ENCODE data around the gene POU6F2.

Gene POU6F2

GRCh38 chr7:39130274-39130673, 152.6 kb downstream of the POU6F2 start:
- no peak for TF ChIP-seq JUND (IDR thresholded peaks at IDR 0.05; ENCODE audit: low read depth)
- no peak for DNase-seq (ENCODE audit: low read depth in 1 of 2, low spot score in 1 of 2)
- in situ Hi-C loops (cut with HindIII; ENCODE audit: low pct_unique_long_range_greater_than_20kb, low sequenced_read_pairs): no loop called here

DNA sequence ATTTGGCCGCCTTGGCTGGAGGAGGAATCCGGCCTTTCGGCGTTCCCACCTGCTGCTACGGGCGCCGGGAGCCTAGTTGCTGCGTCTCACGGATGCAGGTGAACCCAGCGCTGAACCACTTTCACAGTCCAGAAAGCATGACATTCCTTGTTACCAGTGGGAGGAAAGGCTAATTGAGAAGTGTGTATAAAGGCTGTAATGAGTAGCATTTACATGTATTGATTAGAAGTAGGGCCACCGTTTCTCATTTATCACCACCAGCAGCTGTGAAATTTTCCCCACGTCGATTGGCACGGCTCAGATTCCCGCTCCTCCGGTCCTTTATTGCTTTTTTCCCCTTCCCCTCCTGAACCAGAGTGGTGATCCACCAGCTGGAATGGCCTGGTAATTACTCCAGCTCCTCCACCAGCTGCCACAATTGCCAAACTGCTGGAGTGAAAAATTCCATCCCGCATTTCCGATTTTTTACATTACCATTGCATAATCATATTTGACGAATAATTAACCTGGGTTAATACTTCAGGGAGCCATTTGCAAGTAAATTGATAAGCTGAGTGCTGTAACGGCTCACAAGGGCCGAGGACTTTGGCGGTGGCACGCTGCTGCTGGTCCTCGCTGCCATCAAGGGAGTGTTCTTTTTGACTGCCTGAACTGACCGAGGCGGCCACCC, 153.3 kb downstream of the POU6F2 start:
- peak in 1 of 2 experiments; percentile 16 for DNase-seq (ENCODE audit: low read depth in 1 of 2, low spot score in 1 of 2)
- TF ChIP-seq JUND (IDR thresholded peaks at IDR 0.05; ENCODE audit: low read depth): no peak

DNA sequence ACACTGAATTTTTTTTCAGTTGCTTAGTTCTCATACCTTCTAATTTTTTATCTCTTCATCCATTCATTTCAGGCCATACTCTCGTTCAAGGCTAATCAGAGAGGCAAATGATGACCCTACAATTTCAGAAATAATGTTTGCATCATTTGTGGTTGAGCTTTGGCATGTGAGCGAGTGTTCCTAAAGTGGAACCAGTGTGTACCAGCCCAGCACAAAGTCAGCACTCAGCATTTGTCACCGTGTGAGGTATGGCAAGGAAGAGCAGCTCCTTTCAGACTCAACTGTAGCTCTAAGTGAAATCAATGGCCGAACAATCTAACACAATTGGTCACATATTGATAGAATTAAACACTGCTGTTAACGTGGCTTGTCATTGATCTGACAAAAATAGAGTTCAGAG, 154.6 kb downstream of the POU6F2 start:
- no peak for TF ChIP-seq JUND (IDR thresholded peaks at IDR 0.05; ENCODE audit: low read depth)
- DNase-seq (ENCODE audit: low read depth in 1 of 2, low spot score in 1 of 2): no peak
- in situ Hi-C loops (cut with HindIII; ENCODE audit: low pct_unique_long_range_greater_than_20kb, low sequenced_read_pairs): no loop called here

More for the DNA sequence above, 153.3 kb downstream of the POU6F2 start:
- in situ Hi-C loops (cut with HindIII; ENCODE audit: low pct_unique_long_range_greater_than_20kb, low sequenced_read_pairs): no loop called here

- TF ChIP-seq JUND (IDR thresholded peaks at IDR 0.05; ENCODE audit: low read depth): no peak
- in situ Hi-C loops (cut with HindIII; ENCODE audit: low pct_unique_long_range_greater_than_20kb, low sequenced_read_pairs): no loop called here
- no peak for DNase-seq (ENCODE audit: low read depth in 1 of 2, low spot score in 1 of 2)
Observed at GRCh38 chr7:39133088-39133487, 155.4 kb downstream of the POU6F2 start.

DNA sequence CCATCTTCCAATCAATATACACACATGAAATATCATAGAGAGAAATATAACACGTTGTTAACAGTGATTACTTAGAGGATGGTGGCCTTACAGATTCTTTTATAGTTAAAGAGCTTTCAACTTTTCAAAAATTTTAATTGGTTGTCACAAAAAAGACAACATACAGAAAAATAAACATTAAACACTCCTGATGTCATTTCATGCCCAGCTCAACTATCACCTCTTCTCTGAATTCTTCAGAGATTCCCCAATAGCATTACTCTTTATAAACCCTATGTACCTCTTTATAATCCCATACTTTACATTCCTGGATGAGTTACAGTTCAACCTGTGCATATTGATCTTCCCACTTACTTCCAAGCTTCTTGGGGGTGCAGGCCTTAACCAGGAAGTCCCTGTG, 159.8 kb downstream of the POU6F2 start:
- TF ChIP-seq JUND (IDR thresholded peaks at IDR 0.05; ENCODE audit: low read depth): no peak
- in situ Hi-C loops (cut with HindIII; ENCODE audit: low pct_unique_long_range_greater_than_20kb, low sequenced_read_pairs): no loop called here

DNA sequence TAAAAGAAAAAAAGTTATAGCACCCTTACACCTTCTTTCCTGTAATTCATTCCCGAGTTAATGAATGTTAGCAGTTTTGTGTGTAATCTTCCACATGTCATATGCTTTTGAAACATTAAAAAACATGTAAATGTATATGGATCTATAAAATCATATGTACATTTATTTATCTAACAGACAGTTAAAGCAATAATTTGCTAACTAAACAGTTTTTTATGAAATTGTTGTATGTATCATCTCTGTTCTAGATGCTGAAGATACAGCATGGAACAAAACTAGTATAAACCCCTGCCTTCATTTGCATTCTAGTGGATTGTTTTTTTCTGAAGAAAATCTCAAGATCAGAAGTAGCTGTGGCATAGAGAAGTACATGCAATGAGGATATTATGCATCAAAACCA, 165.0 kb downstream of the POU6F2 start:
- TF ChIP-seq JUND (IDR thresholded peaks at IDR 0.05; ENCODE audit: low read depth): no peak
- DNase-seq (ENCODE audit: low read depth in 1 of 2, low spot score in 1 of 2): no peak
- in situ Hi-C loops (cut with HindIII; ENCODE audit: low pct_unique_long_range_greater_than_20kb, low sequenced_read_pairs): no loop called here

More for the DNA sequence above, 159.8 kb downstream of the POU6F2 start:
- no peak for DNase-seq (ENCODE audit: low read depth in 1 of 2, low spot score in 1 of 2)

DNA sequence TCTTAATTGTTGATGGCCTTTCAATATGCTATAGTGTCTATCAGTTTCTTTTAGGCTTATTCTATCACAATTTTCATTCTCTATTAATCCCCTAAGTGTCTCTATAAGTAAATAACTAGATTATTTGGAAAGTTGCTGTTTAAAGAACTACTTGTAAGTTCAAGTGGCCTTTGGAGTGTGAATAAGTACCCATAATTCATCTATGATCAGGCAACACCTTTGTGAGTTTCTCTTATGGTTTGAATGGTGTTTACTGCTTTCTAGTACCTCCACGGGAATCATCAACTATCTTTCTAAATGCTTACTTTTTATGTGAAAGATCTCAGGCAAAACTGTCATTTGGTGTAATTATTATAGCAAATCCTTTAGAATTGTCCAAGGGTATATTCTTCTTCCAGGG, 166.7 kb downstream of the POU6F2 start:
- no peak for TF ChIP-seq JUND (IDR thresholded peaks at IDR 0.05; ENCODE audit: low read depth)
- in situ Hi-C loops (cut with HindIII; ENCODE audit: low pct_unique_long_range_greater_than_20kb, low sequenced_read_pairs): no loop called here
- no peak for DNase-seq (ENCODE audit: low read depth in 1 of 2, low spot score in 1 of 2)

GRCh38 chr7:39145283-39145682, 167.6 kb downstream of the POU6F2 start:
- in situ Hi-C loops (cut with HindIII; ENCODE audit: low pct_unique_long_range_greater_than_20kb, low sequenced_read_pairs): no loop called here
- no peak for DNase-seq (ENCODE audit: low read depth in 1 of 2, low spot score in 1 of 2)
- no peak for TF ChIP-seq JUND (IDR thresholded peaks at IDR 0.05; ENCODE audit: low read depth)

DNA sequence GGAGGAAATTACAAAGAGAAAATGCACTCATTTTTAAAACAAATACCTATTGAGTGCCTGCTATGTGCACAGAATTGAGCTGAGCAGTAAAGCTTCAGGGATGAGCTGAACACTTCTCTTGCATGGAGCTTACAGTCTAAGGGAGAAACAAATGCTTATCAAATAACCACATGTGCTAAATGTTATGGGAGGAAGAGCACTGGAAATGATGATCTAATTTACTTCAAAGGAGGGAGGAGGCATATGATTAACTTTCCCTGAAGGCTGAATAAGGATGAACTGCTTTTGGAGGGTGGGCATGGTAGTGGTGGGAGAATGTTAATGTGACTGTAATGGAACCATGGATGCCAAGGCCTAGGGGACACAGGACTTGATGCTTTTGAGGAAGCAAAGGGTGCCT, 168.2 kb downstream of the POU6F2 start:
- in situ Hi-C loops (cut with HindIII; ENCODE audit: low pct_unique_long_range_greater_than_20kb, low sequenced_read_pairs): no loop called here
- TF ChIP-seq JUND (IDR thresholded peaks at IDR 0.05; ENCODE audit: low read depth): no peak
- DNase-seq (ENCODE audit: low read depth in 1 of 2, low spot score in 1 of 2): no peak

- no peak for TF ChIP-seq JUND (IDR thresholded peaks at IDR 0.05; ENCODE audit: low read depth)
Observed at GRCh38 chr7:39152701-39153100, 175.0 kb downstream of the POU6F2 start.

GRCh38 chr7:39153113-39153512, 175.4 kb downstream of the POU6F2 start:
- no peak for TF ChIP-seq JUND (IDR thresholded peaks at IDR 0.05; ENCODE audit: low read depth)
- no peak for DNase-seq (ENCODE audit: low read depth in 1 of 2, low spot score in 1 of 2)
- in situ Hi-C loops (cut with HindIII; ENCODE audit: low pct_unique_long_range_greater_than_20kb, low sequenced_read_pairs): no loop called here

More at GRCh38 chr7:39152701-39153100, 175.0 kb downstream of the POU6F2 start:
- in situ Hi-C loops (cut with HindIII; ENCODE audit: low pct_unique_long_range_greater_than_20kb, low sequenced_read_pairs): no loop called here
- no peak for DNase-seq (ENCODE audit: low read depth in 1 of 2, low spot score in 1 of 2)

DNA sequence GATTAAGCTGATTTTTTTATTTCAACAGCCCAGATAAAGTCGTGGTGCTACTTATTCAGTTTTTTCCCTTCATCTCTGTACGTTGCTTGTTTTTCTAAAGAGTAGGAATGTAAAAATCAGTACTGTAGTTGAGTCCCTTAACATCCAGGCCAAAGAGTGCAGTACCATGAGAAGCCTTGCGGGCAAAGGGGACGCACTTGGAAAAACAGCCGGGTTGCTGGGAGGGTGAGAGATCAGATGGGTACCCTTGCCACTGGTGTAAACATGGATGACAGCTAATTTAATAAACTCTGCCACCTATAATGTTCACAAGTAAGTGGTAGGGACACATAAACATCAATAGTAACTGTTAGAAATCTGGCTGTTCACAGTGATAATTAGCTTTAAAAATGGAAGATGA, 175.9 kb downstream of the POU6F2 start:
- no peak for TF ChIP-seq JUND (IDR thresholded peaks at IDR 0.05; ENCODE audit: low read depth)
- in situ Hi-C loops (cut with HindIII; ENCODE audit: low pct_unique_long_range_greater_than_20kb, low sequenced_read_pairs): no loop called here
- no peak for DNase-seq (ENCODE audit: low read depth in 1 of 2, low spot score in 1 of 2)

DNA sequence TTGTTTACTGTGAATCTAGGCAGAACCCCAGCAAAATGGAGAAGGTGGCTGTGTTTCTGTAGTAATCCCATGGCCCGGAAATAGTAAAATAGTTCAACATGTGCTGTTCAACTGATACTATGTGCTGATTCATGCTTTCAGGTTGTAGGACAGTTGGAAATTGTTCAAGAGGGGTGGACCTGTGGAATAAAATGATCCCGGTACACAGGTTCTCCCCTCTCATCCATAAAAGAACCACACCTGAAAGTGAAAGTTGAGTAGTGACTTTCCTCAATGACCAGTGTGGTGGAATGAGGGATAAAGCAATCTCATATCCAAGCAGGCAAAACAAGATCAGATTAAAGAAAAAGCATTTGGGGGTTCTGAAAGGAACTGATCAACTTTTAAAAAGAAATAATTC, 177.1 kb downstream of the POU6F2 start:
- in situ Hi-C loops (cut with HindIII; ENCODE audit: low pct_unique_long_range_greater_than_20kb, low sequenced_read_pairs): no loop called here
- DNase-seq (ENCODE audit: low read depth in 1 of 2, low spot score in 1 of 2): no peak
- TF ChIP-seq JUND (IDR thresholded peaks at IDR 0.05; ENCODE audit: low read depth): no peak

DNA sequence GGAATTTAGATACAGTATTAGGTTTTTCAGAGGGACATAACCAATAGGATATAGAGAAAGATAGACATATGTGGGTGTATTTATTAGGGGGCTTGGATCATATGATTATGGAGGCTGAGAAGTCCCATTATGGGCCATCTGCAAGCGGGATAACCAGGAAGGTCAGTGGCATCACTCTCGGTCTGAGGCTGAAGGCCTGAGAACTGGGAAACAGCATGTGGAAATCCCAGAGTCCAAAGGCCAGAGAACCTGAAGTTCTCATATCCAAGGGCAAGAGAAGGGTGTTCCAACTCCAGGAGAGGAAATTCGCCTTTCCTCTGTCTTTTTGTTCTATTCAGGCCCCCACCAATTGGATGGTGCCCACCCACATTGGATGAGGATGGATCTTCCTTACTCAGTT, 180.7 kb downstream of the POU6F2 start:
- TF ChIP-seq JUND (IDR thresholded peaks at IDR 0.05; ENCODE audit: low read depth): no peak
- DNase-seq (ENCODE audit: low read depth in 1 of 2, low spot score in 1 of 2): no peak
- in situ Hi-C loops (cut with HindIII; ENCODE audit: low pct_unique_long_range_greater_than_20kb, low sequenced_read_pairs): no loop called here

All from T47D (cell line).